ENCODE measurements around the gene PSRC1.
"Not testable (repeated sequence)": the region's sequence is repeated elsewhere in the genome, so short reads cannot be mapped to it uniquely, and the experiment has no call there.

PSRC1 gene

GRCh38 chr1:109296782-109297181 is 13.8 kb upstream of the PSRC1 start:
- no peak for DNase-seq (ENCODE audit: low read depth in 2 of 2)

DNA sequence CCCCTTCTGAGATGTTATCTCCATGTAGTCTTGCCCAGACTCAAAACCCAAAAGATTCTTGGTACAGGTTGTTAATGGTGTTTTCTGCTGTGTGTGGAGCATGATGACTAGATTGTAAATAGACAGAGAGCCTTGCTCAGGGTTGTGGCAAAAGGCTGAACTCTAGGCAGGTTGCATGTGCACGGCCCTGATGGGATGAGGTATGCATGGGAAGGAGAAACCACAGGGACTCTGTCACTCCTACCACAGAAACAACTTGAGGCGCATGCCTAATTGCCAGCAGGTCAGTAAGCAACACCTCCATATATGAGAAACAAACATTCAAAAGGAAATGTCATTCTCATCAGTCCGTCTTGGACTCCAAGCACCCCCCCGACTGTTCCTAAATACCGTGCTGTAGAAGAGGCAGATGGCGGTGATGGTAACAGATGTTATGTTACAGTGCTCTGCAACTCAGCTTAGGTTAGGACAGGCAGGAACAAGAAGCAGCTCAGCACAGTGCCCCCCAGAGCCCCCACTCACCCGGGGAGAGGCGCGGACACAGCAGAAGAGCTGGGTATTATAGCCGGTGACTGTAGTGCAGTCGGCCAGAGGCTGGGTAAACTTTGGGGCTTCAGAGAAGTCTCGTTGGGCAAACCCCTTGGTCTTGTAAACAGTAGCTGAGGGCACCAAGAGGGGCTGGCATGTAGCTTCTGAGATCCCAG is 12.9 kb upstream of the PSRC1 start:
- no peak for DNase-seq (ENCODE audit: low read depth in 2 of 2)

- no peak for DNase-seq (ENCODE audit: low read depth in 2 of 2)
These were observed 11.5 kb upstream of the PSRC1 start for GRCh38 chr1:109294481-109294880.

- no peak for DNase-seq (ENCODE audit: low read depth in 2 of 2)
These were observed 10.1 kb upstream of the PSRC1 start for GRCh38 chr1:109293026-109293425.

DNA sequence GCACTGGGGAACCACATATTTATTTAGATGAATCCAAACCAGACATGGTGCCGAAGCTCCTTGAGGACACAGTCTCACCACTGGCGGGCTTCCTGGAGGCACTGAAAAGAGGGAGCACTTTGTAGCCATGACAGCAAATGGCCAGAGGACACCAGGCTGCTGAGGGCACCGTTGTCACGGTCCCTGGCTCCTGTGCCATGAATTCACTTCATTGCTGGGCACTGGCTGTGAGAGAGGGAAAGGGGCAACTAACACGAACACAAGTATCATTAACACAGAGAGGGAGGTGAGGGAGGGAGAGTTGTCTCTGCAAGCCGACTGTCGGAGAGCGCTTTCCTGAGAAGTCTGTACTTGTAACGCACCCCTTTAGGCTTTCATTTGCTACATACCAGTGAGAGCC is 9.4 kb upstream of the PSRC1 start:
- no peak for DNase-seq (ENCODE audit: low read depth in 2 of 2)

- DNase-seq (ENCODE audit: low read depth in 2 of 2): no peak
These were observed 8.1 kb upstream of the PSRC1 start for GRCh38 chr1:109290998-109291397.

- no peak for DNase-seq (ENCODE audit: low read depth in 2 of 2)
These were observed 7.2 kb upstream of the PSRC1 start for GRCh38 chr1:109290137-109290536.

- DNase-seq (ENCODE audit: low read depth in 2 of 2): not testable (repeated sequence)
These were observed 3.8 kb upstream of the PSRC1 start for GRCh38 chr1:109286762-109287161.

- no peak for DNase-seq (ENCODE audit: low read depth in 2 of 2)
These were observed 1.0 kb upstream of the PSRC1 start for GRCh38 chr1:109283748-109284600.

DNA sequence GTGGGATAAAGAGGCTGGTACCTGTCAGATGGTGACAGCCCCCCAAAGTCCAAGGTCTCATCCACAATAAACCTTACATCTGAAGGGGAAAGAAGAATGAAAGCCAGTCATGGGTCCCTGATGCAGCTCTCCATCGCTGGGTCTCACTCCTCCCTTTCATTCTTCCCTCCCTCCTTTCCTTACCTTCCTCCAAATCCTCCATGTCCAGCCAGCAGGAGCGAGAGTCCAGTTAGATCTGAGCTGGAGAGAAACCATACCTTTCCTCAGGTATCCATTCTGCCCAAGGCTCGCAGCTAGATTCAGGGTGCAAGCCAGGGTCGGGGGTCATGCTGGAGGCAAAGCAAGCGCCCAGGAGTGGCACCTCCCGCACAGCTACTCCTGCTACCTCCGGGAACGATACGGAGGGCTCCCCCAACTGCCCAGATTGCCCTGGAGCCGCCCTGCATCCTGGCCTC is 421 bp downstream of the PSRC1 start:
- no peak for DNase-seq (ENCODE audit: low read depth in 2 of 2)

DNA sequence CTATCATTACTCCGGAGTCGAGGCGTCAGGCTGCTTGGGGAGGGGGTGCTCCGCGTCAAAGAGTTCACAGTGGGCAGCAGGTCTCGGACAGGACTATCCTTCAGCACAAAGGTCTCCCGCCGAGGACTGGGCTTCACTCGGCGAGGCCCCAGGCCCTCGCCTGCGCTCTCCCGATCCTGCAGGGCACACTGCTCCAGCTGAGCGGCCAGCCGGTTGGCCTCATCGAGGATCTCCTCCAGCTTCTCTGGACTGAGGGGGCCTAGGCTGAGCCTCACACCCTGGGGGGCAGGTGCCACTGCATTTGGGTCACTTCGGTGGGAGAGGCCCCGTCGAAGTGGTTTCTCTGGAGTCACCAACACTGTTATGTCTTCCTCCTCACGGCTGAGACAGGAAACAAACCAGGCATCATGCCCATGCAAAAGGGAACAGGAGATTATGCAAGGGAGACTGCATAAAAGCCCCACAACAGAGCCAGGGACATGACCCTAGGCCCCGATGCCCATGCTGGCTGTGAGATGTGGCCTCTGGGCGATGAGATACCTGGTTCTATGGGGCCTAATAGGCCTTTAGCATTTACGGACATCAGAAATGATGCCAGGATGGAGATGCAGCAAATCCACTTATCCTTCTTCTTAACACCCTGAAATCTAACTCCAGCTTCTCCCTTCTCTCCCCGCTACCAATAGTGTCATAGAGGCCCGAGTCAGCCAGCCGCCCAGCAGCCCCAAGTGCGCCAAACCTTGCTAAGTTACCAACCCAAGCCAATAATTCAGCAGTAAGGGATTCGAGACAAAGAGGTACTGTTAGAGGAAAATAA is 1.1 kb downstream of the PSRC1 start:
- no peak for DNase-seq (ENCODE audit: low read depth in 2 of 2)

DNA sequence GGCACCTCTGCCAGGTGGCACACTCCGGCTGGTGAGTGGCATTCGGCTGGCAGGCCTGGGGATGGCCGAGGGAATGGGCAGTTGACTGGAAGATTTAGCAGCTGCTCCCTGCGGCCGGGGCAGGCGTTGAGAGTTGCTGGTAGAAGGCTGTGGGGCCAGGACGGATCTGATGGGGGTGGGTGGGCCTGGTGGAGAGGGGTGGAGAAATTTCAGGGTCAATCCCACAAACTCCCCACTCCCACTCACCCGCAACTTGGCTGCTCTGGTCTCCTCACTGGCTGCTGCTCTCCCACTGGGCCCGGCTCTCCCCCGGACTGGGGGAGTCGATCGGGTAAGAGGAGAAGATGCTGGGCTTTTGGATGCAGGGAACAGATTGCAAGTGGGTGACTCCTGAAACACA is 2.1 kb downstream of the PSRC1 start:
- DNase-seq (ENCODE audit: low read depth in 2 of 2): no peak

DNA sequence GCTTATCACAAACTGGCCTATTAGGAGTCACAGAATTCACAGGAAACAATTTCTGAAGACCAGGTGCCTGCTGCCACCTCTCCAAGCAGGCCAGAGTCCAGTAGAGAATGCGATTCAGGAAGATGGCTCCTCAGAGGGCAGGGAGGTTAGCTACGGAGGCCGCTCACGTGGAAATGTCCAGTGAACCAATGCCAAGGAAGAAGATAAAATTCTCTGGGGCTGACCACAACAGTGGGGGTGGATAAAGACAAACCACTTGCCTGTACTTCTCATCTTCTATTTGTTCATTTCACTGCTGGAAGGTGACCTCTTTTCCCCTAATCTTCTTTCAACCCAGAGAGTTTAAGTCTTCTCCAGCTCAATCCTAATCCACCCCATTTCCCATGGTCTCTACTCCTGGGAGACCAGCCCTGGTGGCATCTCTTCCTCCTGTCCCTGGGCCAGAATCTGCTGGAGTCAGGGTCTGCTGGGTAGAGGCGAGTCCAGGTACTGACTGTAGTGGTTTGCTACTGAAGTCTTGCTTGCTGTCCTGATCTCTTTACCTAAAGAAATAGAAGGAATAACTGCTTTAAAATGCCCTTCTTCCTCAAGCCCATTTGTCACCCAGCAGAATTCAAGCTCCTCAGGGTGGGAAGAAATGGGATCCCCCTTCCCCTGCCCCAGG is 3.2 kb downstream of the PSRC1 start:
- no peak for DNase-seq (ENCODE audit: low read depth in 2 of 2)

GRCh38 chr1:109277434-109278204 is 5.3 kb downstream of the PSRC1 start:
- no peak for DNase-seq (ENCODE audit: low read depth in 2 of 2)

GRCh38 chr1:109275706-109276345 is 7.1 kb downstream of the PSRC1 start:
- no peak for DNase-seq (ENCODE audit: low read depth in 2 of 2)

DNA sequence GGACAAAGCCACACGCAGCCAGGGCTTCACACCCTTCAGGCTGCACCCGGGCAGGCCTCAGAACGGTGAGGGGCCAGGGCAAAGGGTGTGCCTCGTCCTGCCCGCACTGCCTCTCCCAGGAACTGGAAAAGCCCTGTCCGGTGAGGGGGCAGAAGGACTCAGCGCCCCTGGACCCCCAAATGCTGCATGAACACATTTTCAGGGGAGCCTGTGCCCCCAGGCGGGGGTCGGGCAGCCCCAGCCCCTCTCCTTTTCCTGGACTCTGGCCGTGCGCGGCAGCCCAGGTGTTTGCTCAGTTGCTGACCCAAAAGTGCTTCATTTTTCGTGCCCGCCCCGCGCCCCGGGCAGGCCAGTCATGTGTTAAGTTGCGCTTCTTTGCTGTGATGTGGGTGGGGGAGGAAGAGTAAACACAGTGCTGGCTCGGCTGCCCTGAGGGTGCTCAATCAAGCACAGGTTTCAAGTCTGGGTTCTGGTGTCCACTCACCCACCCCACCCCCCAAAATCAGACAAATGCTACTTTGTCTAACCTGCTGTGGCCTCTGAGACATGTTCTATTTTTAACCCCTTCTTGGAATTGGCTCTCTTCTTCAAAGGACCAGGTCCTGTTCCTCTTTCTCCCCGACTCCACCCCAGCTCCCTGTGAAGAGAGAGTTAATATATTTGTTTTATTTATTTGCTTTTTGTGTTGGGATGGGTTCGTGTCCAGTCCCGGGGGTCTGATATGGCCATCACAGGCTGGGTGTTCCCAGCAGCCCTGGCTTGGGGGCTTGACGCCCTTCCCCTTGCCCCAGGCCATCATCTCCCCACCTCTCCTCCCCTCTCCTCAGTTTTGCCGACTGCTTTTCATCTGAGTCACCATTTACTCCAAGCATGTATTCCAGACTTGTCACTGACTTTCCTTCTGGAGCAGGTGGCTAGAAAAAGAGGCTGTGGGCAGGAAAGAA is 8.1 kb downstream of the PSRC1 start:
- DNase-seq (ENCODE audit: low read depth in 2 of 2): no peak

- DNase-seq (ENCODE audit: low read depth in 2 of 2): no peak
These were observed 9.2 kb downstream of the PSRC1 start for GRCh38 chr1:109273570-109274288.

GRCh38 chr1:109272831-109273547 is 10.0 kb downstream of the PSRC1 start:
- no peak for DNase-seq (ENCODE audit: low read depth in 2 of 2)
